Endodermal cell (in vitro differentiated cells): ENCODE data around the gene PIN4. TPM values are rescaled to one million over a fixed set of nuclear protein-coding genes. Genes with fewer than 3 reads are reported as not detected.

Source experiments
- DNase-seq: peaks from one replicate; pipeline ENCODE4 v3.0.0-alpha.2; 2017
- H3K27ac ChIP-seq: 2 replicates; pipeline ENCODE4 v1.5.1; 2013; ENCODE audit warnings: mild to moderate bottlenecking, low read depth, low read length, moderate library complexity
- H3K27me3 ChIP-seq: 2 replicates; pipeline ENCODE4 v1.6.1; 2013; ENCODE audit warnings: mild to moderate bottlenecking, low read length, moderate library complexity; ENCODE audit not compliant: insufficient read depth, control insufficient read depth, poor library complexity, severe bottlenecking
- H3K36me3 ChIP-seq: 2 replicates; pipeline ENCODE4 v1.7.0; 2013; ENCODE audit warnings: mild to moderate bottlenecking, low read length, moderate library complexity; ENCODE audit not compliant: control insufficient read depth, insufficient read depth
- H3K4me1 ChIP-seq: one replicate; pipeline ENCODE4 v1.7.0; 2013; ENCODE audit warnings: low read length; ENCODE audit not compliant: control insufficient read depth, insufficient read depth
- H3K4me3 ChIP-seq: 2 replicates; pipeline ENCODE4 v1.5.1; 2013; ENCODE audit warnings: mild to moderate bottlenecking, low read length, moderate library complexity
- H3K9ac ChIP-seq: 2 replicates; pipeline ENCODE4 v1.6.1; 2013; ENCODE audit warnings: mild to moderate bottlenecking, low read length, moderate library complexity; ENCODE audit not compliant: poor library complexity, severe bottlenecking; ENCODE audit errors: extremely low read depth
- H3K9me3 ChIP-seq: 2 replicates; pipeline ENCODE4 v1.6.1; 2013; ENCODE audit warnings: mild to moderate bottlenecking, low read length, moderate library complexity; ENCODE audit not compliant: control insufficient read depth
- H3K27ac Mint-ChIP-seq: 2 replicates; pipeline ENCODE4 v1.8.0; 2020; ENCODE audit warnings: mixed read lengths
- H3K27me3 Mint-ChIP-seq: 2 replicates; pipeline ENCODE4 v1.8.0; 2021; ENCODE audit warnings: mild to moderate bottlenecking, mixed read lengths; ENCODE audit not compliant: insufficient read depth
- H3K36me3 Mint-ChIP-seq: 2 replicates; pipeline ENCODE4 v1.8.0; 2020; ENCODE audit warnings: low read depth, mixed read lengths
- H3K4me1 Mint-ChIP-seq: 2 replicates; pipeline ENCODE4 v1.8.0; 2020; ENCODE audit warnings: mixed read lengths
- H3K4me3 Mint-ChIP-seq: 2 replicates; pipeline ENCODE4 v1.8.0; 2020; ENCODE audit warnings: mild to moderate bottlenecking, moderate library complexity, mixed read lengths
- H3K9me3 Mint-ChIP-seq: 2 replicates; pipeline ENCODE4 v1.8.0; 2020; ENCODE audit warnings: mild to moderate bottlenecking, mixed read lengths
- WGBS, 2 experiments: methylation state at CpG; one replicate each; pipeline versions ENCODE4 v1.1.5 to v1.1.7; 2013; ENCODE audit warnings: missing lambda C conversion rate in 2 of 2, mixed read lengths in 1 of 2; ENCODE audit not compliant: insufficient coverage in 1 of 2, insufficient read length in 1 of 2; 5-methylcytosine and 5-hydroxymethylcytosine counted together
- total RNA-seq, 2 donors: library from RNA; stranded (reverse); fragmentation: NEBNext Ultra II Directional in 1 of 2; extraction: Animal tissue kit (Norgen Biotek cat#: 25700) in 1 of 2; gene quantifications; 2 replicates in 1 of 2; 3 replicates in 1 of 2; pipeline ENCODE4 v1.2.1, GENCODE V29; 2021
- TF ChIP-seq, protein P1 (sequence below): fragments of 200-600 bp; sonication (generic); conservative IDR thresholded peaks from 2 replicates; pipeline ENCODE4 v1.5.0; 2021; ENCODE audit warnings: antibody characterized with exemption, mild to moderate bottlenecking

The PIN4 gene
- total RNA-seq, 2 donors from 2014 or later: 16.6 to 17.2 TPM

DNA sequence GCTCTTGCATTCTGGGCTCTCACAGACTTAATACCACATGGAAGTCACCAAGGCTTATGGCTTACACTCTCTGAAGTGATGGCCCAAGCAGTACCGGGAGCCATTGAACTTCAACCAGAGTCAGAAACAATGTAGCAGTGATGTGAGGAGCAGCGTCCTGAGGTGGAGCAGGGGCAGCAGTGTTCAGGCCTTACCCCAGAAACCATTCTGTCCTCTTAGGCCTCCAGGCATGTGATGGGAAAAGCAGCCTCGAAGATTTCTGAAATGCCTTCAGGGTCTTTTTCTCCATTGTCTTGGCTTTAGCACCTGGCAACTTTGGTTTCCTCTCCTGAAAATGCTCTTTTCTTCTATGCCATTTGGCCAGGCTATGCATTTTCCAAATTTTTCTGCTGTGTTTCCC is 22.8 kb upstream of the PIN4 start:
- 80 to 87% methylated on average over 1 to 3 of the region's 3 CpGs for WGBS, 2 experiments
- TF ChIP-seq, protein P1, sequence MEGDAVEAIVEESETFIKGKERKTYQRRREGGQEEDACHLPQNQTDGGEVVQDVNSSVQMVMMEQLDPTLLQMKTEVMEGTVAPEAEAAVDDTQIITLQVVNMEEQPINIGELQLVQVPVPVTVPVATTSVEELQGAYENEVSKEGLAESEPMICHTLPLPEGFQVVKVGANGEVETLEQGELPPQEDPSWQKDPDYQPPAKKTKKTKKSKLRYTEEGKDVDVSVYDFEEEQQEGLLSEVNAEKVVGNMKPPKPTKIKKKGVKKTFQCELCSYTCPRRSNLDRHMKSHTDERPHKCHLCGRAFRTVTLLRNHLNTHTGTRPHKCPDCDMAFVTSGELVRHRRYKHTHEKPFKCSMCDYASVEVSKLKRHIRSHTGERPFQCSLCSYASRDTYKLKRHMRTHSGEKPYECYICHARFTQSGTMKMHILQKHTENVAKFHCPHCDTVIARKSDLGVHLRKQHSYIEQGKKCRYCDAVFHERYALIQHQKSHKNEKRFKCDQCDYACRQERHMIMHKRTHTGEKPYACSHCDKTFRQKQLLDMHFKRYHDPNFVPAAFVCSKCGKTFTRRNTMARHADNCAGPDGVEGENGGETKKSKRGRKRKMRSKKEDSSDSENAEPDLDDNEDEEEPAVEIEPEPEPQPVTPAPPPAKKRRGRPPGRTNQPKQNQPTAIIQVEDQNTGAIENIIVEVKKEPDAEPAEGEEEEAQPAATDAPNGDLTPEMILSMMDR: no peak
- Mint-ChIP-seq H3K9me3 (peaks cover 80% of the 10 kb centered on the region), H3K27ac (no peak overlapping the region), H3K27me3 (no peaks in the 10 kb centered on the region), H3K36me3 (peaks cover 5% of the 10 kb centered on the region), H3K4me1 (no peaks in the 10 kb centered on the region), H3K4me3 (no peak overlapping the region)
- no peaks in the 10 kb centered on the region for H3K36me3 ChIP-seq
- H3K27ac ChIP-seq: no peak overlapping the region
- no peaks in the 10 kb centered on the region for H3K27me3 ChIP-seq
- no peak overlapping the region for H3K9ac ChIP-seq
- H3K4me1 ChIP-seq: no peaks in the 10 kb centered on the region
- peaks cover 11% of the 10 kb centered on the region for H3K9me3 ChIP-seq
- no peak for DNase-seq
- no peak overlapping the region for H3K4me3 ChIP-seq

DNA sequence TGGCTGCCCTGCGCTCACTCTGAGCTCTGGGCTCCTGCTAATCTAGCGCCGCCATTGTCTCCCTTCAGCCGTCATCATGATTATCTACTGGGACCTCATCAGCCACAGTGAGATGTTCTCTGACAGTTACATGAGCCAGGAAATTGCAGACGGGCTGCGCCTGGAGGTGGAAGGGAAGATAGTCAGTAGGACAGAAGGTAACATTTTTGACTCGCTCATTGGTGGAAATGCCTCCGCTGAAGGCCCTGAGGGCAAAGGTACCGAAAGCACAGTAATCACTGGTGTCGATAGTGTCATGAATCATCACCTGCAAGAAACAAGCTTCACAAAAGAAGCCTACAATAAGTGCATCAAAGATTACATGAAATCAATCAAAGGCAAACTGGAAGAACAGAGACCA is 21.8 kb upstream of the PIN4 start:
- no peaks in the 10 kb centered on the region for H3K27me3 ChIP-seq

DNA sequence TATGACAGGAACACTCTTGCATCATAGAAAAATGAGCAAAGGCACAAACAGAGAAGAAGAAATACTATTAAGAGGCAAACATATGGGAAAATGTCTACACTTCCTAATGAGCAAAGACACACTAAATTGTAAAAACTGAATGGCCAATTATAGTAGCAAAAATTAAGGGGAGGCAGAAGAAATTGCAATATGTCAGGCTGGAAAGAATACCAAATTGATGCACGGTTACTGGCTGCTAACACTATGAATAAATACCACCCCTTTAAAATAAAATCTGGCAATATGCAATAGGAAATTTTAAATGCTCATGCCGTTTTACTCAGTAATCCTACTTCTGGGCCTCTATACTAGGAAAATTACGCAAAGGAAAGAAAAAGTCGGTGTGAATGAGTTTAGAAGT is 16.0 kb upstream of the PIN4 start:
- H3K4me1 Mint-ChIP-seq: no peaks in the 10 kb centered on the region
- TF ChIP-seq, protein P1: no peak
- H3K36me3 Mint-ChIP-seq: no peaks in the 10 kb centered on the region
- peaks cover 5% of the 10 kb centered on the region for H3K27me3 Mint-ChIP-seq
- H3K27me3 ChIP-seq: no peaks in the 10 kb centered on the region
- H3K9me3 Mint-ChIP-seq: peaks cover 52% of the 10 kb centered on the region
- H3K4me3 Mint-ChIP-seq: no peak overlapping the region
- H3K36me3 ChIP-seq: no peaks in the 10 kb centered on the region
- no peak overlapping the region for H3K27ac ChIP-seq
- H3K4me3 ChIP-seq: no peak overlapping the region
- H3K4me1 ChIP-seq: no peaks in the 10 kb centered on the region
- no peak for DNase-seq
- 82 to 90% methylated on average over 2 to 4 of the region's 4 CpGs for WGBS, 2 experiments
- no peaks in the 10 kb centered on the region for H3K9me3 ChIP-seq
- H3K27ac Mint-ChIP-seq: no peak overlapping the region
- no peak overlapping the region for H3K9ac ChIP-seq

More for the DNA sequence above, 21.8 kb upstream of the PIN4 start:
- Mint-ChIP-seq H3K36me3 (peaks cover 5% of the 10 kb centered on the region), H3K27ac (no peak overlapping the region), H3K27me3 (no peaks in the 10 kb centered on the region), H3K4me3 (no peak overlapping the region), H3K4me1 (no peaks in the 10 kb centered on the region), H3K9me3 (peaks cover 72% of the 10 kb centered on the region)
- TF ChIP-seq, protein P1: no peak
- Histone ChIP-seq H3K27ac (no peak overlapping the region), H3K9me3 (peaks cover 11% of the 10 kb centered on the region), H3K9ac (no peak overlapping the region), H3K4me3 (no peak overlapping the region), H3K36me3 (no peaks in the 10 kb centered on the region), H3K4me1 (no peaks in the 10 kb centered on the region)
- DNase-seq: no peak
- 81% methylated on average over 9 of the region's 10 CpGs; no CpG with 5 or more reads in 1 of the 2 experiments for WGBS, 2 experiments
